GM12891 (cell line): ENCODE results near the gene PDGFB.

ENCODE experiments used
- PAX5 ChIP-seq: IDR thresholded peaks from 2 replicates; pipeline ENCODE4 v1.6.1; 2011; ENCODE audit warnings: low read length, moderate library complexity, mild to moderate bottlenecking; ENCODE audit not compliant: insufficient read depth, severe bottlenecking
- POLR2A ChIP-seq: IDR thresholded peaks from 2 replicates; pipeline ENCODE4 v1.6.1; 2011; ENCODE audit warnings: low read depth, low read length, control low read depth
- POLR2AphosphoS5 ChIP-seq: IDR thresholded peaks from 2 replicates; pipeline ENCODE4 v1.6.1; 2011; ENCODE audit warnings: low read depth, low read length, control low read depth

GRCh38 chr22:39181778-39182177 lies 63.0 kb downstream of the PDGFB start:
- TF ChIP-seq POLR2A = no peak
- TF ChIP-seq POLR2AphosphoS5 = no peak
- TF ChIP-seq PAX5 = no peak
